GM19397 (cell line): ENCODE results near the gene MICAL3.

Experiments
- ATAC-seq: cut with Tn5 transposase; IDR thresholded peaks from one replicate; pipeline ENCODE4 v1.9.1; 2021; ENCODE audit warnings: mild to moderate bottlenecking, moderate library complexity; ENCODE audit not compliant: unreplicated experiment

MICAL3 gene

GRCh38 chr22:17804331-17805080, 219.9 kb downstream of the MICAL3 start:
- ATAC-seq, result no peak

DNA sequence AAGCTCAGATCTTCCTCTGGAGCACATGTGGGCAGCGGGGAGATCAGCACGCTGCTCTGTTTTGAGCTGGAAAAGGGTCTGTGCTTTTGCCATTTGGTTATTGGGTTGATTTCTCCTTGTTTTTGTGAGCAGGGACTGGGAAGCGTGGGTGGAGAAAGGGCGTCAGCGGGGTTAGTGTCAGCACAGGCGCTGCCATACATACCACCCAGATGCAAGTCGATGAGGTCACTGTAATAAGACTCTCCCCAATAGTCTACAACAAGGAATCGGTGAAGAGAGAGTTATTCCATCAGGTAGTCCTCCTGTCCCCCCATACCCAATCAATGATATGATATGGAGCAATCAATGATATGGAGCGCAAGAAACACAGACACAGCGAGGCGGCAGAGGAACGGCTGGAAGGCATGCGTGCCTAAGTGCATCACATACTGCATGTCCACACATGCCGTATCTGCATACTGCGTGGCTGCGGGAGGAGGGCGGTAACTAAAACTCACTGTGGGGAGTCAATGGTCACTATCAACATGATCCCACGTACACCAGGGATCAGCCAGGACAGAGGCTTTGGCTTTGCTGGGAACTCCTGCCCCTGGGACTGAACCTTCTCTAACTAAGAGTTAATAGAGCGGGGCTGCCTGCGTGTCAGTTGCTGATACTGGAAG, 220.6 kb downstream of the MICAL3 start:
- ATAC-seq, result no peak

GRCh38 chr22:17802822-17803221, 221.5 kb downstream of the MICAL3 start:
- ATAC-seq, result no peak

DNA sequence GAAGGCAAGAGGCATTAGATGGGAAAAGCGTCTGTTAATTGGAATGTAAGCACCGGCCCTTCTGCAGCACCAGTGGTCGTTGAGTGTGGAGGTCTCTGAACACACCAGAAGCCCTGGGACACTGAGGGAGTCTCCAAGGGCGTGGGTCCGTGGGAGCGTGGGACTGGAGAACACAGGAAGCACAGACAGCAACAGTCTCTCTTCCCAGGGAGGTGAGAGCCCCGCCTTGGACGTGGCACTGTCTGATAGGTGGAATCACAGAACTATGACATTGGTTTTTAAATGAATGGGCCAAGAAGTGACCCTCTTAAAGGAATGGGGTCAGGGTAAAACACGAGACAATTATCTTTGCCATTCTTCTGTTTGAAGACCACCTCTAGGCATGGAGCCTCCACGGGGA, 221.9 kb downstream of the MICAL3 start:
- ATAC-seq, result no peak

GRCh38 chr22:17797721-17798559, 226.4 kb downstream of the MICAL3 start:
- peak; percentile 36 for ATAC-seq

DNA sequence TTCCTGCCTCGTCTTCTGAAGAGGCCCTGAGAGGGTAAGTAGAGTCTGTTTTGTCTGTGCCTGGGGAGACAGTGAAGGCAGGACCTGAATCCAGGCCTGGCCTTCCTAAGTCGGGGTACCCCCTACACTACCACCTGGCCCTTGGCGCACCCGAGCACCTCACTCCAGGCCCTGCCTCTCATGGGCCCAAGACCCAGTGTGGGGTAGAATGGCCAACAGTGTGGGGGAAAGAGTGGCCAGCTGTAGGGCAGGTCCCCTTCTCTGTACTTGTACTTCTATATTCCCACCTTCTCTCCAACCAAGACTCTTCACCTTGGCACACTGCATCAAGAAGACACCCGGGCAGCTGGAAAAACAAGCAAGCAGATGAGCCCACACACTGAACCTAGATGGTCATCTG, 227.7 kb downstream of the MICAL3 start:
- no peak for ATAC-seq

DNA sequence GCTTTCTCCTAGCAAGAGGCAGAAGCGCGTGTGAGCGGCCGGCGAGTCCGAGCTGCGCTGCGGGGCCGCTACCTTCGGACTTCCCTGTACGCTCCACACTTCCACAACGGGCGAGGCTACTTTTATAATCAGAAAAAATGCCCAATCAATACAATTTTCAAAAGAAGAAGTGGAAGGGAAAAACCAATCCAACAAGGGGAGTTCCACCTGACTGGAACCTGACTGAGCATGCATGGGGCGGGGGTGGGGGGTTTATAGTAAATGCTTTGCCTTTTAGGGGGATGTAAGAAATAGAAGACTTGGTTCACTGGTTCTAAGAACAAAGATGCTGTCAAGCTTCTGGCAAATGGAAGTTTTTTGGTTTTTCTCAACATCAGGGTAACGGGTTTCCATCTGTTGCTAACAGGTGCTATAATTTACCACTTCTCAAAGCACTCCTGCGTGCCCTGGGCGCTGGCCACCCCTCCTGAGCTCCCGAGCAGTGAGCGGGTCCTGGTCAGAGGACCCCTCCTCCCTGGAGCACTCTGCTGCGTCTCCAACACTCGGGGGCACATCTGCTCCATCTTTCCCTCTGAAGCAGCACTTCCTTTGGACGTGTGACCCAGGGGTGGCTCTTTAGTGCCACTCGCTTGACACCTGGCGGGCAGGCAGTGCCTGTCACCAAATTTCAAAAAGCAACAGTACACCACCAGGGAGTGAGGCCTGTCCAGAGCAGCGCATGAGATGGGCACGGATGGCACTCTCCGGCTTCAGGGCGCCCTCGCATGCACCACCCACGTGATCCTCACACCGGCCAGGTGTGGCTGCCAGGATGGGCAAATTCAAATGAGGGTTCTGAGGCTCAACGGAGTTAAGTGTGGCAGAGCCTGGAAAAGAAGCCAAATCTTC, 228.5 kb downstream of the MICAL3 start:
- ATAC-seq, result no peak

- ATAC-seq, result no peak
Observed at GRCh38 chr22:17794726-17795542, 229.4 kb downstream of the MICAL3 start.

DNA sequence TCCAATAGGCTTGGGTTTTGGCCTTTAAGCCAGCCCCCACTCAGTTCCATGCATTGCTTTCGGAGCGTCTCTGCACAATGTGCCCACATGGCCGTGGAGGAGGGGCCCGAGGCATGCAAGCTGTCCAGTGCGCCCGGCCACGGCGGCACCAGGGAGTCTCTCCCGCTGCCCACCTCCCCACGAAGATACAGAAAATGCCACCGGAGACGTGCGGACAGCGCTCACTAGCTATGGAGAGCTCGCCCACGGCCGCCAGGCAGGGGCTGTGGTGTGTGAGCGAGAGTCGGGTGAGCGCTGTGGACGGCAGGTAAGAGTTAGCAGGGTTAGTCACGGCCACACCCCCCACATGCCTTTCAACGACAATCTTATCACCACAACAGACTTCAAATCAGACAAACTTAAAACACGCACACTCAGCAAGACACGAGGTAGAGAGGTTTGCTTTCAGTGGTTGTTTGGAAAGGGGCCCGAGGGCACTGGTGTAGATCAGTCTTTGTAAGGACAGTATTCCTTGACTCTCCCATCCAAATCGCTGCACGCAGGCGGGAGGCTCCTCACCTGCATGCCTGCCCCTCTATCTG, 231.4 kb downstream of the MICAL3 start:
- ATAC-seq, result no peak

DNA sequence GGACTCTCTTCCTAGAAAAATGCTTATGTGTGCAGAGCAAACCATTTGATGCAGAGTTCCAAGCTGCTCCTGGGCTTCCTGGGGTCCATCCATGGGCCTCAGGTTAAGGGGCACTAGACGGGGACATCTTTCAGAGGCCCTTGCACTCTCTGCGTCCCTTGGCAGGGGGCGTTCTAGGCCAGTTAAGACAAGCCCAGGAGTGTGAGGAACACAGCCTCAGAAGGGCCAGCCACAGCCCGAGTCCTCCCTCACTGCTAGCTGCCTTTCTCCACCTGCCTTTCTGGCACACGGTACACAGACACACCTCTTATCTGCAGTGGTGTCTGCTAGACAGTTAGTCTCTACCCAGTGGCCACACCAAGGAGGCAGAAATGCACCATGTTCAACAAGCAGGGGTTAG, 232.1 kb downstream of the MICAL3 start:
- ATAC-seq, result no peak

- ATAC-seq, result no peak
Observed at GRCh38 chr22:17791196-17791595, 233.2 kb downstream of the MICAL3 start.

- no peak for ATAC-seq
Observed at GRCh38 chr22:17789379-17790200, 234.8 kb downstream of the MICAL3 start.

DNA sequence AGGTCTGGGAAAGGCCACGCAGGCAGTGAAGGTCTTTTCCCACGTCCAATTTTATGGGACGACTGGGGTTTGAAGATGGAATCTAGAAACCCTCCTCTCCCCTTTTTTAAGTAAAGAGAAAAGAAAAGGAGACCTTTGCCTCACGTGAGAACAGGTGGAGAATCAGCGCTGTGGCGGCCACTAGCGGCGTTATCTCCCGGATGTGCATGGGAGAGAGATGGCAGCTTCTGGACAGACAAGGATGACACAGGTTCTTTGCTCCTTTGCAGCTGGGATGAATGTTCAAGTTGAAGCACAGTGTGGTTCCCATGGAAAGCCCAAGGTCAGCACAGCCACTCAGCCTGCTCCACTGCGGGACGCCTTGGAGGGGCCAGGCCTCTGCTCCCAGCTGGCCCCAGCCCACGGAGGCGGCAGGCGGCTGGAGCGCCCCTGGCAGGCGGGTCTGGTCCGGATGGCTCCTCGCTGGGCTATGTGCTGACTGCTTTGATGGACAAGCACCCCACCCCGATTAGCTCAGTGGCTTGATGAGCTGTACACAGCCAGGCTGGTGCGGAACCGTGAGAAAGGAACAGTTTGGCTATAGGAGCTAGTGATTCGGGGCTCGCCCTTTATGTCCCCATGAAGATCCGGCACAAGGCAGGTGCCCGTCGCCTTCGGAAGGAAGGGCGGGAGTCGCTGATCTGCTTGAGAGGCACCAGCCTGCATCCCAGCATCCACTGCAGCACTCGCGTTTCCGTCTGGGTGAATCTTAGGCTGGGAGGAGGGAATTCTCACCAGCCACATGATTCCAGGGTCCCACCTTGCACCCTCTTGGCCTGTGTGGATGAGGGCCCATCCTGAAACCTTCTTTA, 235.6 kb downstream of the MICAL3 start:
- no peak for ATAC-seq

- ATAC-seq, result no peak
Observed at GRCh38 chr22:17787716-17788330, 236.5 kb downstream of the MICAL3 start.

- ATAC-seq, result no peak
Observed at GRCh38 chr22:17787241-17787640, 237.1 kb downstream of the MICAL3 start.

- no peak for ATAC-seq
Observed at GRCh38 chr22:17786435-17787161, 237.8 kb downstream of the MICAL3 start.
